Prostate gland (tissue), 2 donors: Measurements from ENCODE around the gene SALL2.
A peak's percentile ranks its signal among the peaks of the same experiment; 100 is the strongest.

Experiments
- POLR2A ChIP-seq: fragments of 450-650 bp; IDR thresholded peaks from one replicate; pipeline ENCODE4 v1.6.1; 2016; ENCODE audit warnings: antibody characterized with exemption, mild to moderate bottlenecking
- POLR2AphosphoS5 ChIP-seq: sonication (generic); formaldehyde crosslinking; IDR thresholded peaks from one replicate; pipeline ENCODE4 v1.6.1; 2017; ENCODE audit warnings: antibody characterized with exemption
- TF ChIP-seq, protein P1 (sequence below), 4 experiments: fragments of 200-600 bp in 2 of 4; fragments of 450-650 bp in 2 of 4; sonication (generic) in 2 of 4; IDR thresholded peaks; 1 replicate in 3 of 4; 2 replicates in 1 of 4; pipeline ENCODE4 v1.5.1; 2016 to 2019; ENCODE audit warnings: antibody characterized with exemption in 4 of 4, mild to moderate bottlenecking in 2 of 4, moderate library complexity in 2 of 4

DNA sequence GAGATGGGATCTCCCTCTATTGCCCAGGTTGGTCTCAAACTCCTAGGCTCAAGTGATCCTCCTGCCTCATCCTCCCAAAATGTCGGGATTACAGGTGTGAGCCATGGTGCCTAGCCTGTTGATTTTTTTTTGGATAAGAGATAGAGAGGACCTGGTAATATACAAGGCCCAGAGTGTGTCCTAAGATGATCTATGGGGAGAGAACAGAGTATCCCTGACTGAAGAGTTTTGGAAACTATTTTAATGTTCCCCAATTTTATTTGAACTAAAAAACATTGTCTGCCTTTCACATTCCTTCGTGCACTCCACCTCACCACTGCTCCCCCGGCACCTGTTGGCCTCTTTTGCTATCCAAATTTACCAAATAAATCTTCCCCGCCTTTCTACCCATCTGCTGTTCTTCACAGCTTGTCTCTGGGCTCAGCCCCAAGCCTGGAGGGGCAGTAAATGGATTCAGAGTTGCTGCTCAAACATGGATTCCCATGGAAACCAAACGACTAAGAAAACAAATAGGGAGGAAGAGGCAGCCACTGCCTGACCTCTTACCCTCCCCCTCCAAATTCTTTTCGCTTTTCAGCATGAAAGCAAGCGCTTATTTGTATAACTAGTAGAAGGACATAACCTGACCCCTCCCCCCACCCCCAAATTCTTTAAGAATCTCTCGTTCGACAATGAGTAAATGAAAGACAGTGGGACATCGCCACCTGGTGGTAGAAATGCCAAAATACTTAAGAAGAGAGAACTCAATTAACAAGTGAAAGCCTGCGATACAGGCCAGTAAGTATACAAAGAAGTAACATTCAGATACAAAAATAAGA is 31.1 kb upstream of the SALL2 start:
- TF ChIP-seq, protein P1, sequence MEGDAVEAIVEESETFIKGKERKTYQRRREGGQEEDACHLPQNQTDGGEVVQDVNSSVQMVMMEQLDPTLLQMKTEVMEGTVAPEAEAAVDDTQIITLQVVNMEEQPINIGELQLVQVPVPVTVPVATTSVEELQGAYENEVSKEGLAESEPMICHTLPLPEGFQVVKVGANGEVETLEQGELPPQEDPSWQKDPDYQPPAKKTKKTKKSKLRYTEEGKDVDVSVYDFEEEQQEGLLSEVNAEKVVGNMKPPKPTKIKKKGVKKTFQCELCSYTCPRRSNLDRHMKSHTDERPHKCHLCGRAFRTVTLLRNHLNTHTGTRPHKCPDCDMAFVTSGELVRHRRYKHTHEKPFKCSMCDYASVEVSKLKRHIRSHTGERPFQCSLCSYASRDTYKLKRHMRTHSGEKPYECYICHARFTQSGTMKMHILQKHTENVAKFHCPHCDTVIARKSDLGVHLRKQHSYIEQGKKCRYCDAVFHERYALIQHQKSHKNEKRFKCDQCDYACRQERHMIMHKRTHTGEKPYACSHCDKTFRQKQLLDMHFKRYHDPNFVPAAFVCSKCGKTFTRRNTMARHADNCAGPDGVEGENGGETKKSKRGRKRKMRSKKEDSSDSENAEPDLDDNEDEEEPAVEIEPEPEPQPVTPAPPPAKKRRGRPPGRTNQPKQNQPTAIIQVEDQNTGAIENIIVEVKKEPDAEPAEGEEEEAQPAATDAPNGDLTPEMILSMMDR (IDR thresholded peaks at IDR 0.05): peak; percentile 72 to 90 (median 78)
- TF ChIP-seq POLR2A (no peak), POLR2AphosphoS5 (peak; percentile 67)
